Measurements from ENCODE around the gene RFTN1. TPM values are rescaled to one million over a fixed set of nuclear protein-coding genes. Genes with fewer than 3 reads are reported as not detected.
A peak's percentile ranks its signal among the peaks of the same experiment; 100 is the strongest.

RFTN1 gene
- total RNA-seq, 2 experiments from 2014 or later, result 55.7 to 56.4 TPM

DNA sequence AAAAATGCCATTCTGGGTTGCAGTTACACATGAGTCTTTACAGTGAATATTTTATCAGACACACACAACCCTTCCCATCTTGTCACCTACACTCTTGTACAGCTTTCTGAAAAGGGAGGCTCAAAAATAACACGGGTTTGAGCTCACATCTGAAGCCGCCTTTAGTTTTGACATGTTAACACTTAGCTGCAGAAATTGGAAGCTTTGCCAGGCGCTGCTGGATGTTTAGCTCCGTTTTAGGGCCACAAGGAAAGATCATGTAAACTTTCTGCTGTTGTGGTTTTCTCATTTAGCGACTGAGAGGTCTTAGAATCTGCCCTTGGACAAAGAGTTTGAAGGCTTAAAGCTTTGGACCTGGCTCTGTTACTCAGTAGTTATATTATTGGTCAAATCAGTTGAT, 128.3 kb downstream of the RFTN1 start:
- ChIA-PET CTCF (no interaction called here), POLR2A (interaction anchor here (1.0 kb wide), 1 partner anchor 10 kb away, joined by 3 read pairs; no protein-coding TSS in a partner anchor)
- H3K4me3 Mint-ChIP-seq, result no peak overlapping the region
- DNase-seq, result no peak
- H3K9me3 Mint-ChIP-seq, result no peaks in the 10 kb centered on the region
- H3K27ac ChIP-seq (ENCODE audit: low read depth in 1 of 2, low read length in 2 of 2), result no peak overlapping the region
- peak overlapping the region; percentile 56 for H3K27ac Mint-ChIP-seq
- H3K4me3 ChIP-seq (ENCODE audit: low read length), result no peak overlapping the region
- peaks cover 84% of the 10 kb centered on the region for H3K4me1 Mint-ChIP-seq (ENCODE audit: low read depth)
- no peak for ATAC-seq (ENCODE audit: poor library complexity)
- TF ChIP-seq, protein P1, sequence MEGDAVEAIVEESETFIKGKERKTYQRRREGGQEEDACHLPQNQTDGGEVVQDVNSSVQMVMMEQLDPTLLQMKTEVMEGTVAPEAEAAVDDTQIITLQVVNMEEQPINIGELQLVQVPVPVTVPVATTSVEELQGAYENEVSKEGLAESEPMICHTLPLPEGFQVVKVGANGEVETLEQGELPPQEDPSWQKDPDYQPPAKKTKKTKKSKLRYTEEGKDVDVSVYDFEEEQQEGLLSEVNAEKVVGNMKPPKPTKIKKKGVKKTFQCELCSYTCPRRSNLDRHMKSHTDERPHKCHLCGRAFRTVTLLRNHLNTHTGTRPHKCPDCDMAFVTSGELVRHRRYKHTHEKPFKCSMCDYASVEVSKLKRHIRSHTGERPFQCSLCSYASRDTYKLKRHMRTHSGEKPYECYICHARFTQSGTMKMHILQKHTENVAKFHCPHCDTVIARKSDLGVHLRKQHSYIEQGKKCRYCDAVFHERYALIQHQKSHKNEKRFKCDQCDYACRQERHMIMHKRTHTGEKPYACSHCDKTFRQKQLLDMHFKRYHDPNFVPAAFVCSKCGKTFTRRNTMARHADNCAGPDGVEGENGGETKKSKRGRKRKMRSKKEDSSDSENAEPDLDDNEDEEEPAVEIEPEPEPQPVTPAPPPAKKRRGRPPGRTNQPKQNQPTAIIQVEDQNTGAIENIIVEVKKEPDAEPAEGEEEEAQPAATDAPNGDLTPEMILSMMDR (IDR thresholded peaks at IDR 0.05), result no peak
- peaks cover 18% of the 10 kb centered on the region for H3K4me1 ChIP-seq (ENCODE audit: insufficient read depth, low read length)
- no peaks in the 10 kb centered on the region for H3K9me3 ChIP-seq (ENCODE audit: control insufficient read depth in 1 of 2, insufficient read depth in 1 of 2, low read length in 2 of 2)
- H3K27me3 Mint-ChIP-seq, result no peaks in the 10 kb centered on the region
- peaks cover 41% of the 10 kb centered on the region for H3K36me3 Mint-ChIP-seq (ENCODE audit: low read depth)
- intact Hi-C loops (cut with DNase I, micrococcal nuclease), result no loop called here
- H3K36me3 ChIP-seq (ENCODE audit: insufficient read depth, low read length), result no peaks in the 10 kb centered on the region
- H3K27me3 ChIP-seq (ENCODE audit: control insufficient read depth in 1 of 2, insufficient read depth in 2 of 2, low read length in 2 of 2), result no peaks in the 10 kb centered on the region

DNA sequence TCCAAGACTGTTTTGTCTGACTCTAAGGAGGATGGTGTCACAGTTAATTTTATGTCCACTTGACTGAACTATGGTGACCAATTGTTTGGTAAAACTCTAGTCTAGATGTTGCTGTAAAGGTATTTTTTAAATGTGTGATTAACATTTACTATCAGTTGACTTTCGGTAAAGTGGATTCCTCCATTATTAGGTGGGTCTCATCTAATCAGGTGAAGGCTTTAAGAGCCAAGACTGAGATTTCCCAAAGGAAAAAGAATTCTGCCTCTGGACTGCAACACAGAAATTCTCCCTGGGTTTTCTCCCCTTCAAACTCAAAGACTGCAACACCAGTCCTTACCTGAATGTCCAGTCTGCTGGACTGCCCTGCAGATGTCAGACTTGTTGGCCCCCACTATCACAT, 129.6 kb downstream of the RFTN1 start:
- Histone ChIP-seq H3K4me1 (ENCODE audit: insufficient read depth, low read length) (peaks cover 21% of the 10 kb centered on the region), H3K27me3 (ENCODE audit: control insufficient read depth in 1 of 2, insufficient read depth in 2 of 2, low read length in 2 of 2) (no peaks in the 10 kb centered on the region), H3K4me3 (ENCODE audit: low read length) (no peak overlapping the region), H3K27ac (ENCODE audit: low read depth in 1 of 2, low read length in 2 of 2) (no peak overlapping the region), H3K36me3 (ENCODE audit: insufficient read depth, low read length) (no peaks in the 10 kb centered on the region), H3K9me3 (ENCODE audit: control insufficient read depth in 1 of 2, insufficient read depth in 1 of 2, low read length in 2 of 2) (no peaks in the 10 kb centered on the region)
- Mint-ChIP-seq H3K27me3 (no peaks in the 10 kb centered on the region), H3K4me3 (no peak overlapping the region), H3K4me1 (ENCODE audit: low read depth) (peaks cover 84% of the 10 kb centered on the region), H3K36me3 (ENCODE audit: low read depth) (peaks cover 44% of the 10 kb centered on the region), H3K9me3 (no peaks in the 10 kb centered on the region), H3K27ac (no peak overlapping the region)
- intact Hi-C loops (cut with DNase I, micrococcal nuclease), result no loop called here
- TF ChIP-seq, protein P1 (IDR thresholded peaks at IDR 0.05), result no peak
- POLR2A ChIA-PET, result no interaction called here
- CTCF ChIA-PET, result no interaction called here
- ATAC-seq (ENCODE audit: poor library complexity) (no peak), DNase-seq (no peak)

DNA sequence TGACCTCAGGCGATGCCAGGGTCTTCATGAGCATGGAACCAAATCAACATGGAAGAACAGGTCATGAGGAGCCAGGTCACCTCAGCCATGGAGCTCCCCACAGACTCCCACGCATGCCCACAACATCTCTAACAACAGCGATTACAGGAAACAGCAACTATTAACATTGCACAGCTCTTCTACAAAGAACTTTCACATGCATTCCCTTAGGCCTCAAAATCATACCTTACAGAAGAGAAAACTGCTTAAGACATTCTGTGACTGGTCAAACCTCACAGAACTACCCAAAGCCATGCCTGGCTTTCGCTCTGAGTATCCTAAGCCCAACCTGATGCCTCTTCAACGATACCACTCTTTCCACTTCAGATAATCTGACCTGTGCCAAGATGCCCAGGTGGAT, 130.7 kb downstream of the RFTN1 start:
- no peak for DNase-seq
- Mint-ChIP-seq H3K36me3 (ENCODE audit: low read depth) (peaks cover 50% of the 10 kb centered on the region), H3K4me3 (no peak overlapping the region), H3K27me3 (no peaks in the 10 kb centered on the region), H3K4me1 (ENCODE audit: low read depth) (peaks cover 89% of the 10 kb centered on the region), H3K27ac (peak overlapping the region; percentile 68), H3K9me3 (no peaks in the 10 kb centered on the region)
- ChIA-PET CTCF (interaction anchor here (1.0 kb wide), 1 partner anchor 93 kb away, joined by 4 read pairs; no protein-coding TSS in a partner anchor), POLR2A (no interaction called here)
- H3K9me3 ChIP-seq (ENCODE audit: control insufficient read depth in 1 of 2, insufficient read depth in 1 of 2, low read length in 2 of 2), result peaks cover 0 to 4% of the 10 kb centered on the region in 2 experiments
- no peak overlapping the region for H3K4me3 ChIP-seq (ENCODE audit: low read length)
- H3K27me3 ChIP-seq (ENCODE audit: control insufficient read depth in 1 of 2, insufficient read depth in 2 of 2, low read length in 2 of 2), result no peaks in the 10 kb centered on the region
- no peak for ATAC-seq (ENCODE audit: poor library complexity)
- no peak overlapping the region for H3K27ac ChIP-seq (ENCODE audit: low read depth in 1 of 2, low read length in 2 of 2)
- intact Hi-C loops (cut with DNase I, micrococcal nuclease), result no loop called here
- TF ChIP-seq, protein P1 (IDR thresholded peaks at IDR 0.05), result no peak
- no peaks in the 10 kb centered on the region for H3K36me3 ChIP-seq (ENCODE audit: insufficient read depth, low read length)
- H3K4me1 ChIP-seq (ENCODE audit: insufficient read depth, low read length), result peaks cover 31% of the 10 kb centered on the region

Measured in CD4-positive, alpha-beta T cell (primary cell).